Breast epithelium (tissue), 3 donors: ENCODE data around the gene ALDH1A1.

Experiments
- CTCF ChIP-seq, 3 donors: fragments of 450-650 bp; IDR thresholded peaks; one replicate each; pipeline ENCODE4 v1.5.1; 2016 to 2017; ENCODE audit warnings: antibody characterized with exemption in 3 of 3, mild to moderate bottlenecking in 3 of 3, moderate library complexity in 3 of 3
- POLR2A ChIP-seq: fragments of 450-650 bp; IDR thresholded peaks from one replicate; pipeline ENCODE4 v1.6.1; 2016; ENCODE audit warnings: antibody characterized with exemption, mild to moderate bottlenecking, moderate library complexity
- POLR2AphosphoS5 ChIP-seq, 3 donors: sonication (generic); formaldehyde crosslinking; IDR thresholded peaks; one replicate each; pipeline ENCODE4 v1.6.1; 2017; ENCODE audit warnings: antibody characterized with exemption in 3 of 3

DNA sequence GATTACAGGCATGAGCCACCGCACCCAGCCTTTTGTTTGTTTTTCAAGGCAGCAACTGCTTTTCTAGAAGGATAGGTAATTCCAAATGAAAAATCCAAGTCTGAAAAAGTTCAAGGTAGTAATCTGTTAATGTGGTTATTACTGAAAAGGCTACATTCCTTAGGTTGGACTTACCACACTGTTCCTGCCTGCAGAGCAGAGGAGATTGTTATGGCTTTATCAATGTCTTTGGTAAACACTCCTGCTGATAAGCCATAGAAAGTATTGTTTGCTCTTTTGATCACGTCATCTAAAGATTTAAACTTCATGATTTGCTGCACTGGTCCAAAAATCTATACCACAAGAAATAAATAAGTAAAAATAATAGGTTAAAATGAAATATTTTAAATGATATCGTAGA lies 43.4 kb downstream of the ALDH1A1 start:
- TF ChIP-seq CTCF (IDR thresholded peaks at IDR 0.05) (no peak), POLR2AphosphoS5 (IDR thresholded peaks at IDR 0.05) (no peak), POLR2A (no peak)
